Measurements from ENCODE around the gene ADAMTS2.

ADAMTS2 gene

DNA sequence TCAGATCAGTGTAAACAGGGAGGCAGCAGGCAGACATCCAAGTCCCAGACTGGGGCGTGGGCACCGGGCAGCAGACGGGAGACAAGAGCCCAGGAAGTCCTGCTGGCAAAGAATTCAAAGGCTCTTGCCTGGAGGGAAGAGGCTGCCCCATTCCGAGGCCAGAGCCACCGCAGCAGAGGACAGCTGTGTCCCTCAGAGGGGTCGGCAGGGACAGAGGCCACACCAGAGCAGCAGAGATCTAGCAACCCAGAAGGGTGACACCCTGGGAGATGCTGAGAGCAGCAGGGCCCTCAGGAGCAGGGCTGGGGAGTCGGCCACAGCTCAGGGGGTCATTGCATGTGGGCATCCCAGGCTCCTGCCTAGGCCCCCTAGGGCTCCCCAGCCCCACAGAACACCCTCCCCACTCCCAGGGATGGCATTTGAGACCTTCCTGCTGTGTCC, 29.1 kb downstream of the ADAMTS2 start:
- TF ChIP-seq, protein P1, sequence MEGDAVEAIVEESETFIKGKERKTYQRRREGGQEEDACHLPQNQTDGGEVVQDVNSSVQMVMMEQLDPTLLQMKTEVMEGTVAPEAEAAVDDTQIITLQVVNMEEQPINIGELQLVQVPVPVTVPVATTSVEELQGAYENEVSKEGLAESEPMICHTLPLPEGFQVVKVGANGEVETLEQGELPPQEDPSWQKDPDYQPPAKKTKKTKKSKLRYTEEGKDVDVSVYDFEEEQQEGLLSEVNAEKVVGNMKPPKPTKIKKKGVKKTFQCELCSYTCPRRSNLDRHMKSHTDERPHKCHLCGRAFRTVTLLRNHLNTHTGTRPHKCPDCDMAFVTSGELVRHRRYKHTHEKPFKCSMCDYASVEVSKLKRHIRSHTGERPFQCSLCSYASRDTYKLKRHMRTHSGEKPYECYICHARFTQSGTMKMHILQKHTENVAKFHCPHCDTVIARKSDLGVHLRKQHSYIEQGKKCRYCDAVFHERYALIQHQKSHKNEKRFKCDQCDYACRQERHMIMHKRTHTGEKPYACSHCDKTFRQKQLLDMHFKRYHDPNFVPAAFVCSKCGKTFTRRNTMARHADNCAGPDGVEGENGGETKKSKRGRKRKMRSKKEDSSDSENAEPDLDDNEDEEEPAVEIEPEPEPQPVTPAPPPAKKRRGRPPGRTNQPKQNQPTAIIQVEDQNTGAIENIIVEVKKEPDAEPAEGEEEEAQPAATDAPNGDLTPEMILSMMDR (IDR thresholded peaks at IDR 0.05; ENCODE audit: control extremely low read depth, extremely low read depth, low read depth, missing control alignments): no peak
- CTCF ChIA-PET: no interaction called here
- POLR2A ChIA-PET: no interaction called here
- DNase-seq (ENCODE audit: extremely low spot score): no peak

GRCh38 chr5:179315356-179315890, 29.8 kb downstream of the ADAMTS2 start:
- POLR2A ChIA-PET: no interaction called here
- TF ChIP-seq, protein P1 (IDR thresholded peaks at IDR 0.05; ENCODE audit: control extremely low read depth, extremely low read depth, low read depth, missing control alignments): no peak
- CTCF ChIA-PET: no interaction called here
- no peak for DNase-seq (ENCODE audit: extremely low spot score)

DNA sequence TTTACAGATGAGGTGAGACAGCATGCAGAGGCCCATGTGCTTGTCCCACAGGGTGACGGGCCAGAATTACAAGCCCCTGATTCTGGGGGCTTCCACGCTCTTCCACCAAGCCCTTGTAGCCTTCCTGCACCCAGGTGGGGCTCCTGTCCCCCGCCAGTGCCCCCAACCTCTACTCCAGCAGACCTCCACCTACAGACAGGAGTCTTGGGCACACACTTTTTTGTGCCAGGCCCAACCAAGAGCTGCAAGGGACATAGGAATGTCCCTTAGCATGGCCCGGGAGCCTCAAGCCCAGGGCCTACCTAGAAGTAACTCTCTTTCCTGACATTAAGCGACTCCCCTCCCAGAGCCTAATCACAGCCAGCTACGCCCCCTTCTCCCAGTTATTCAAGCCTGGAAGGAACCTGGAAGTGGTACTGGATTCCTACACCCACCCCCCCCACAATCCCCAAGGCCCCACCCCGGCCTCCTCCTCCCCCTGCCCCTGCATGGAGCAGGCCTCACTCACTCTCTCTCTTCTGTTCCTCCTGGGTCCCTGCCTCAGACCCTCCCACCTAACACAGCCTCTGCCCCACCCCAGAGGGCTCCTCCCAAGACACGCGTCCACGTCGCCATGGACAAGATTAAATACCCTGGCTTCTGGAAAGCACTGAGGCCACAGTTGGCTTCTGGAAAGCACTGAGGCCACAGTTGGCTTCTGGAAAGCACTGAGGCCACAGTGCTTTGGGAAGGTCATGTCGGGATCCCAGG, 30.5 kb downstream of the ADAMTS2 start:
- CTCF ChIA-PET: no interaction called here
- TF ChIP-seq, protein P1 (IDR thresholded peaks at IDR 0.05; ENCODE audit: control extremely low read depth, extremely low read depth, low read depth, missing control alignments): no peak
- no peak for DNase-seq (ENCODE audit: extremely low spot score)
- POLR2A ChIA-PET: no interaction called here

- ChIA-PET POLR2A (no interaction called here), CTCF (no interaction called here)
- no peak for DNase-seq (ENCODE audit: extremely low spot score)
- TF ChIP-seq, protein P1 (IDR thresholded peaks at IDR 0.05; ENCODE audit: control extremely low read depth, extremely low read depth, low read depth, missing control alignments): no peak
Measured at GRCh38 chr5:179313849-179314521, 31.3 kb downstream of the ADAMTS2 start.

DNA sequence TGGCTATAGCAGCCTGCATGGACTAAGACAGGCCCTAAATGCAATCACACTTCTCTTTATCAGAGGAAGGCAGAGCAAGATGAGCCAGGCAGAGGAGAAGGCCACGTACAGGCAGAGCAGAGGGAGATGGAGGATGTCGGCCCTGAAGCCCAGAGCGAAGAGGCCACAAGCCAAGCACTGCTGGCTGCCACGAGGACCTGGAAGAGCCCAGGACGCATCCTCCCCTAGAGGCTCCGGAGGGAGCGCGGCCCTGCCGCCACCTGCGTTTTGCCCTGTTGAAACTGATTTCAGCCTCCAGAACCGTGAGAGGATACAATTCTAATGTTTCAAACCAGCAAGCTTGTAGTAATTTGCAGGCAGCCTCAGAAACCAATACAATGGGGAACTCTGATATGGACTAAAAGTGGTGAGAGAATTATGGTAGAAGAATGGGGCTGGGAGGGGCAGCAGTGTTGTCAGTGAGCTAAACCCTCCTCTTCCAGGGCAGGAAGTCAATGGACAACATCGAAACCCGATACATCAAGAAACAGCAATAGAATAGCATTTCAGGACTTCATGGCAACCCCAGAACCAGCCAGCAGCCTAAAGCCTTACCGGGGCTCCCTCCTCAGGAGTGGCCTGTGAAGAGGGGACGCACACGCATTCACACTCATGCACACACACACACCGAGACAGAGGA, 32.6 kb downstream of the ADAMTS2 start:
- ChIA-PET POLR2A (no interaction called here), CTCF (no interaction called here)
- TF ChIP-seq, protein P1 (IDR thresholded peaks at IDR 0.05; ENCODE audit: control extremely low read depth, extremely low read depth, low read depth, missing control alignments): no peak
- DNase-seq (ENCODE audit: extremely low spot score): no peak

- POLR2A ChIA-PET: no interaction called here
- CTCF ChIA-PET: no interaction called here
- TF ChIP-seq, protein P1 (IDR thresholded peaks at IDR 0.05; ENCODE audit: control extremely low read depth, extremely low read depth, low read depth, missing control alignments): no peak
- no peak for DNase-seq (ENCODE audit: extremely low spot score)
Measured at GRCh38 chr5:179311581-179311980, 33.7 kb downstream of the ADAMTS2 start.
